Caco-2 (cell line): ENCODE measurements around the gene HFM1. TPM values are rescaled to one million over a fixed set of nuclear protein-coding genes. Genes with fewer than 3 reads are reported as not detected.

Source experiments
- BruUV-seq: library from RNA; stranded (reverse); fragments of 400-500 nt; replicated peaks from 2 replicates; lab custom pipeline; 2021; lab: Mats Ljungman, UMichigan
- CTCF ChIA-PET: fragments of 300-600 bp; sonication (Branson Sonifier 250); formaldehyde crosslinking; loops from one replicate; lab custom pipeline; 2022; ENCODE audit warnings: antibody characterized with exemption; lab: Charles Lee
- POLR2A ChIA-PET: fragments of 300-600 bp; sonication (Branson Sonifier 250); formaldehyde crosslinking; loops from one replicate; lab custom pipeline; 2022; ENCODE audit warnings: antibody characterized with exemption; lab: Charles Lee
- DNase-seq, 2 experiments: peaks; one replicate each; pipeline versions ENCODE4 v3.0.0 to v3.0.0-alpha.2; 2020 to 2022
- H3K27me3 ChIP-seq: replicated peaks from 2 replicates; pipeline ENCODE4 v1.6.0; 2011; ENCODE audit warnings: low read length; ENCODE audit not compliant: control insufficient read depth, insufficient read depth
- H3K36me3 ChIP-seq: 2 replicates; pipeline ENCODE4 v1.5.1; 2011; ENCODE audit warnings: low read length; ENCODE audit not compliant: control insufficient read depth, insufficient read depth
- H3K4me1 ChIP-seq: fragments of 250-450 bp; sonication (Bioruptor Pico); 2 replicates; pipeline ENCODE4 v1.5.1; 2020; ENCODE audit warnings: mild to moderate bottlenecking
- H3K4me3 ChIP-seq: 2 replicates; pipeline ENCODE4 v1.5.1; 2011; ENCODE audit warnings: low read depth, mild to moderate bottlenecking, control low read depth, low read length
- H3K9me3 ChIP-seq: fragments of 250-450 bp; sonication (Bioruptor Pico); 2 replicates; pipeline ENCODE4 v1.5.1; 2020; ENCODE audit warnings: mild to moderate bottlenecking, moderate library complexity
- H3K27ac Mint-ChIP-seq: one replicate; pipeline ENCODE4 v1.8.0; 2022; ENCODE audit warnings: mixed read lengths; ENCODE audit not compliant: unreplicated experiment
- H3K27me3 Mint-ChIP-seq: one replicate; pipeline ENCODE4 v1.8.0; 2022; ENCODE audit warnings: mixed read lengths; ENCODE audit not compliant: insufficient read depth, unreplicated experiment
- H3K36me3 Mint-ChIP-seq: one replicate; pipeline ENCODE4 v1.8.0; 2022; ENCODE audit warnings: mild to moderate bottlenecking, mixed read lengths; ENCODE audit not compliant: insufficient read depth, unreplicated experiment
- H3K4me1 Mint-ChIP-seq: one replicate; pipeline ENCODE4 v1.8.0; 2022; ENCODE audit warnings: low read depth, mixed read lengths; ENCODE audit not compliant: unreplicated experiment
- H3K4me3 Mint-ChIP-seq: one replicate; pipeline ENCODE4 v1.8.0; 2022; ENCODE audit warnings: mild to moderate bottlenecking, moderate library complexity, mixed read lengths; ENCODE audit not compliant: unreplicated experiment
- H3K9me3 Mint-ChIP-seq: one replicate; pipeline ENCODE4 v1.8.0; 2022; ENCODE audit warnings: mixed read lengths; ENCODE audit not compliant: unreplicated experiment
- intact Hi-C: fragments of 100-400 bp; cut with micrococcal nuclease; formaldehyde crosslinking; loops from one replicate; pipeline ENCODE4 v1.10.0; 2022; ENCODE audit not compliant: unreplicated experiment
- total RNA-seq: library from RNA; stranded (reverse); gene quantifications from 2 replicates; pipeline ENCODE4 v1.2.3, GENCODE V29; 2022
- TF ChIP-seq, protein P1 (sequence below), 2 experiments: fragments of 200-600 bp in 1 of 2; IDR thresholded peaks; 1 replicate in 1 of 2; 2 replicates in 1 of 2; pipeline versions ENCODE4 v1.5.1 to v1.8.0; 2011 to 2022; ENCODE audit warnings: antibody characterized with exemption in 1 of 2, control low read depth in 1 of 2, inconsistent platforms in 1 of 2, low read depth in 1 of 2, low read length in 1 of 2, mild to moderate bottlenecking in 1 of 2, moderate library complexity in 1 of 2; ENCODE audit not compliant: insufficient read depth in 1 of 2, severe bottlenecking in 1 of 2, unreplicated experiment in 1 of 2

HFM1 gene
- total RNA-seq, 1 experiment from 2014 or later, result 0.48 TPM

GRCh38 chr1:91412371-91412770 lies 7.7 kb upstream of the HFM1 start:
- no peaks in the 10 kb centered on the region for H3K36me3 Mint-ChIP-seq
- BruUV-seq, result no TSS peak
- no peak overlapping the region for H3K27ac Mint-ChIP-seq
- H3K27me3 Mint-ChIP-seq, result peaks cover 2% of the 10 kb centered on the region
- intact Hi-C loops, result no loop called here
- ChIA-PET CTCF (no interaction called here), POLR2A (no interaction called here)
- H3K36me3 ChIP-seq, result no peaks in the 10 kb centered on the region
- no peaks in the 10 kb centered on the region for H3K9me3 ChIP-seq
- no peak for DNase-seq
- H3K4me1 Mint-ChIP-seq, result no peaks in the 10 kb centered on the region
- no peak overlapping the region for H3K4me3 Mint-ChIP-seq
- no peaks in the 10 kb centered on the region for H3K27me3 ChIP-seq
- H3K4me1 ChIP-seq, result no peaks in the 10 kb centered on the region
- H3K4me3 ChIP-seq, result no peak overlapping the region
- H3K9me3 Mint-ChIP-seq, result no peaks in the 10 kb centered on the region
- TF ChIP-seq, protein P1, sequence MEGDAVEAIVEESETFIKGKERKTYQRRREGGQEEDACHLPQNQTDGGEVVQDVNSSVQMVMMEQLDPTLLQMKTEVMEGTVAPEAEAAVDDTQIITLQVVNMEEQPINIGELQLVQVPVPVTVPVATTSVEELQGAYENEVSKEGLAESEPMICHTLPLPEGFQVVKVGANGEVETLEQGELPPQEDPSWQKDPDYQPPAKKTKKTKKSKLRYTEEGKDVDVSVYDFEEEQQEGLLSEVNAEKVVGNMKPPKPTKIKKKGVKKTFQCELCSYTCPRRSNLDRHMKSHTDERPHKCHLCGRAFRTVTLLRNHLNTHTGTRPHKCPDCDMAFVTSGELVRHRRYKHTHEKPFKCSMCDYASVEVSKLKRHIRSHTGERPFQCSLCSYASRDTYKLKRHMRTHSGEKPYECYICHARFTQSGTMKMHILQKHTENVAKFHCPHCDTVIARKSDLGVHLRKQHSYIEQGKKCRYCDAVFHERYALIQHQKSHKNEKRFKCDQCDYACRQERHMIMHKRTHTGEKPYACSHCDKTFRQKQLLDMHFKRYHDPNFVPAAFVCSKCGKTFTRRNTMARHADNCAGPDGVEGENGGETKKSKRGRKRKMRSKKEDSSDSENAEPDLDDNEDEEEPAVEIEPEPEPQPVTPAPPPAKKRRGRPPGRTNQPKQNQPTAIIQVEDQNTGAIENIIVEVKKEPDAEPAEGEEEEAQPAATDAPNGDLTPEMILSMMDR (IDR thresholded peaks at IDR 0.05; ENCODE audit: insufficient read depth in 1 of 2, low read depth in 1 of 2, low read length in 1 of 2, severe bottlenecking in 1 of 2, unreplicated experiment in 1 of 2), result no peak

GRCh38 chr1:91406773-91407389 lies 2.2 kb upstream of the HFM1 start:
- Mint-ChIP-seq H3K27ac (no peak overlapping the region), H3K4me1 (no peaks in the 10 kb centered on the region), H3K9me3 (no peaks in the 10 kb centered on the region), H3K27me3 (peaks cover 3% of the 10 kb centered on the region), H3K36me3 (no peaks in the 10 kb centered on the region), H3K4me3 (no peak overlapping the region)
- H3K9me3 ChIP-seq, result no peaks in the 10 kb centered on the region
- ChIA-PET POLR2A (no interaction called here), CTCF (no interaction called here)
- DNase-seq, result no peak
- TF ChIP-seq, protein P1 (IDR thresholded peaks at IDR 0.05; ENCODE audit: insufficient read depth in 1 of 2, low read depth in 1 of 2, low read length in 1 of 2, severe bottlenecking in 1 of 2, unreplicated experiment in 1 of 2), result no peak
- no TSS peak for BruUV-seq
- intact Hi-C loops, result no loop called here
- no peak overlapping the region for H3K4me3 ChIP-seq
- no peaks in the 10 kb centered on the region; the same call in 1 of the 2 replicates for H3K27me3 ChIP-seq
- H3K4me1 ChIP-seq, result no peaks in the 10 kb centered on the region
- no peaks in the 10 kb centered on the region for H3K36me3 ChIP-seq

GRCh38 chr1:91402023-91402422 lies 2.6 kb downstream of the HFM1 start:
- Mint-ChIP-seq H3K4me1 (no peaks in the 10 kb centered on the region), H3K36me3 (no peaks in the 10 kb centered on the region), H3K27me3 (peaks cover 15% of the 10 kb centered on the region), H3K9me3 (no peaks in the 10 kb centered on the region), H3K27ac (no peak overlapping the region), H3K4me3 (no peak overlapping the region)
- POLR2A ChIA-PET, result no interaction called here
- intact Hi-C loops, result loop anchor here (1.0 to 5.0 kb wide), 3 partner anchors 100 to 235 kb away; partner anchors contain the start of gene CDC7
- TF ChIP-seq, protein P1 (IDR thresholded peaks at IDR 0.05; ENCODE audit: insufficient read depth in 1 of 2, low read depth in 1 of 2, low read length in 1 of 2, severe bottlenecking in 1 of 2, unreplicated experiment in 1 of 2), result peak in 1 of 2 experiments; percentile 30
- H3K4me3 ChIP-seq, result no peak overlapping the region
- H3K27me3 ChIP-seq, result no peaks in the 10 kb centered on the region; the same call in 1 of the 2 replicates
- CTCF ChIA-PET, result no interaction called here
- H3K4me1 ChIP-seq, result no peaks in the 10 kb centered on the region
- no peaks in the 10 kb centered on the region for H3K9me3 ChIP-seq
- BruUV-seq, result no TSS peak
- H3K36me3 ChIP-seq, result no peaks in the 10 kb centered on the region
- DNase-seq, result no peak
